Measurements from ENCODE around the gene GNL2.
"Not testable (repeated sequence)": the region's sequence is repeated elsewhere in the genome, so short reads cannot be mapped to it uniquely, and the experiment has no call there.

The GNL2 gene

DNA sequence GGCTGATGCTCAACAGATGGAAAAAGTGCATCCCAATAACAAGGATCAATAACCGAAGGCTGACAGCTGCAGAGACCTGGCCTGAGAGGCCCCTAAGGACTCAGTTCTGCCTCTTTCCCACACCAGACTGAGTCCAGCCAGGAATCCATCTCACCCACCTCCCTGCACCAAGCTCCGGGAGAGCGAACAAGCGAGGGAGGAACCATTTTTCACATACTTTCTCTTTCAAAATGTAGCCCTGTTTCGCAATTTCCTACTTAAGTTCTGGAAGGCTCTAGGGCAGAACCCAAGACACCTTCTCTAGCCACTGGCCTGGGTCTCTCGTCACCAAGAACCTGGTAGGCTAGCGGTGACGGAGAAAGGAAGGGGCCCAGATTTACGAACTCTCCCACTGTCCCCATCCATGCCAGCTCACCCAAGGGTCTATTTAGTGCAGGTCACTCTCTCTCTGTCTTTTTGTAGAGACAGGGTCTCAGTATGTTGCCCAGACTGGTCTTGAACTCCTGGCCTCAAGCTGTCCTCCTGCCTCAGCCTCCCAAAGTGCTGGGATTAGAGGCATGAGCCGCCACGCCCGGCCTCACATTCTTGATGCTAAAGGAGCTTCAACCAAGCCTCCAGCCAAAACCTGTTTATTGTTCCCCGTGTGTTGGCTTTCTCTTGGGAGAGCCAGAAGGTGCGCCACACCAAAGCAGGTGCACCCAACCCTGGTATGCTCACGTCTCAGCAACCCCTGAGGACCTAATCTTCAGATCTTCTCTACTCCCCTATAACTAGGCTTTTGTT is 10.9 kb upstream of the GNL2 start:
- no peak for DNase-seq (ENCODE audit: low read depth)

DNA sequence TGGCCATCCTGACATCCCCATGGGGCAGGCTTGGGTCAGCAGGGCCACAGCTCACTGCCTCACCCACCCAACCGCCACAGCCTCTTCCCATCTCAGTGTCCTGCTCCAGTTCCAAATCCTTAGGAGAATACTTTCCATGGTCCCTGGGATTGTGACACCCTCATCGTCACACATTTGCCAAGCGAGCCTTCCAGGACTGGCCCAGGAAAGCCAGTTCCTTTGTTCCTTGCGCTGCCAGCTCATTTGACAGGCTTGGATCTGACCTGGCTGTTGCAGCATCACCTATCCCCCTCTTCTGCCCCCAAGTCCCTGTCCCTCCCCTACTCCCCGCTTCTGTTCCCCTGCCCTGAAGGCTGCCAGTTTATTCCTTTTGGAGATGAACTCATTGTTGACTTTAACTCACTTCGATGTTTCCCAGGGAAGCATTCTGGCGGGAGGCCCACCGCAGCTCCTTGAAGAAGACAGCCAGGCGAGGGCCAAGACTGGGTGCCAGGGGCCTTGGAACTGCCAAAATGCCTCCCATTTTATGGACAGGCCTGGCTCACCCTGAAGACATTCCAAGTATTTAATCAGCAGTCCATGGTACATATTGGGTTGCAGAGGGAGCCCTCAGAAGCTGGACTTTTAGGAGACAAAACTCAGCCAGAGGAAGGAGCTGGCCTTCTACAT is 10.2 kb upstream of the GNL2 start:
- DNase-seq (ENCODE audit: low read depth), result no peak

DNA sequence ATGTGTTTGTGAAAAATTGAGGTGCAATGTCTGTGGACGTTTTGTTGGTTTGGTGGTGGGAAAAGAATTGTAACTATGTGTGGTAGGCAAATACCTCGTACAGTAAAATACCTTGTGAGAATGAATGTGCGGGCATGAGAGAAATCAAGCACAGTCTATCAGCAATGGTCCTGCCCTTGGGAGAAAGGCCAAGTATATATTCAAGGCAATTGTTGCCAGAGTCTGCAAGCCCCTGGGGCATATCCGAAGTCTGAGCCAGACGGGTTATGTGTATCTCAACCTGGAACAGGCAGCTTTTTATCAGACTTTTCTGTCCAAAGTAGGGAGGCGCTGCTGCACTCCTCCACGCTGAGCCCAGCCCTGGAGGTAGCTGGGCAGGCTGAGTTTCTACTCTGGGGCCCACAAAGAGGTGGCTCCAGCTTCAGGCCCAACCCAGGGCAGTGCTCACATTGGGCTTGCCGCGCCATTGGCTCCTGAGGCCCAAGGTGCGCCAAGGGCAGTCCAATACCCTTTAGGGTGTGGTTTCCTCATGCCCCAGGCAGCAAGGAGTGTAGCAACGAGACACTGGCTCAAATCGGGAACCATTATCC is 9.4 kb upstream of the GNL2 start:
- DNase-seq (ENCODE audit: low read depth), result no peak

DNA sequence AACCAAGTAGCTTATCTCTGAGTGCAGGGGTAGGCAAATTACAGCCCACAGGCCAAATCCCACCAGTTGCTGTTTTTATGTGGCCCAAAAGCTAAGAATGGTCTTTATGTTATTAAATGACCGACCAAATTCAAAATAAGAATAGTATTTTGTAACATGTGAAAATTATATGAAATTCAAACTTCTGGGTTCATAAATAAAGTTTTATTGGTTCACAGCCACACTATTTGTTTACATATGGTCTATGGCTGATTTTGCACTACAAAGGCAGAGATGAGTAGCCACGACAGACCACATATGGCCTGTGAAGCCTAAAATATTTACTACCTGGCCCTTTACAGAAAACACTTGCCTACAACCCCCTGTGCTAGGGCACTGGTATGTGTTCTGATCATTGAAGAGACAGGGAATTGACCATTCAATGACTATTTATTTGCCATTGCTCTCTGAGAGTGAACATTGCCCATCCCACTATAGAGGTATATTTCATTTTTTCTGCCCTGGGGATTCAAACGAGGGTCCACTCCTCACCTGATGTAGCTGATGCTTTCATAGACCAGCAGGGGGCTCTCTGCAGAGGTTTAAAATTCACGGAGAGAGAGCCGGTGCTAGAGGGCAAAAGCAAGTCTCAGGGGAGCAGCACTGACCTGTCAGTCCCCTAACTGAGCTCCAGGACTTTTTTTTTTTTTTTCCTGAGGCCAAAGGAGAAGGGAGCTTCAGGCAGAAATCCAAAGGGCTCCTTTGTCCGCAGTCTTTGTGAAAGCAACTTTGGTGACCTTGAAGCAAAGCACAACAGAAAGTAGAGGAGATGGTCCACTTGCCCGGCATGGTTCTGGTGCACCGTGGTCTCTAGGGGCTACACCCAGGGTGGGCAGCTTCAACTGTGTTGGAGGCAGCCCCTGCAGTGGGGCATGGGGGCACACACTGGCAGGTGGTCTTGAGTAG is 7.3 kb upstream of the GNL2 start:
- DNase-seq (ENCODE audit: low read depth), result no peak

DNA sequence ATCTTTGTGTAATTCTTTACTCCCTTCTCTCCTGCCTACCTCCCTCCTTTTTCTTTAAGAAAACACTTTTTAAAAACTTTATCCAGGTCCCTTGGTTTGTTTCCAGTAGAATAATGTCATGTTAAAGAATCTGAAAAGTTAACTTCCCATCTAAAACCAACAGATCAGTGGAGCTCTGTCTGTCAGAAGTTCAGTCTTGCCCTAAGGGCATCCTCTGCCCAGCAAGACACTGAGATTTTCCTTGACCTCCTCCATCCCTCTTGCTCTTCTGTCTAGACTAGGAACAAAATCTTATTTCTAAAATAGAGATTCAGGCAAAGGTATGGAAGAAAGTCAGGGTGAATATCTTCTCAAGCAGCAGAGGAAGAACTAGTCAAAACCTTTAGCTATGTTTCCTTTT is 5.7 kb upstream of the GNL2 start:
- DNase-seq (ENCODE audit: low read depth), result no peak

DNA sequence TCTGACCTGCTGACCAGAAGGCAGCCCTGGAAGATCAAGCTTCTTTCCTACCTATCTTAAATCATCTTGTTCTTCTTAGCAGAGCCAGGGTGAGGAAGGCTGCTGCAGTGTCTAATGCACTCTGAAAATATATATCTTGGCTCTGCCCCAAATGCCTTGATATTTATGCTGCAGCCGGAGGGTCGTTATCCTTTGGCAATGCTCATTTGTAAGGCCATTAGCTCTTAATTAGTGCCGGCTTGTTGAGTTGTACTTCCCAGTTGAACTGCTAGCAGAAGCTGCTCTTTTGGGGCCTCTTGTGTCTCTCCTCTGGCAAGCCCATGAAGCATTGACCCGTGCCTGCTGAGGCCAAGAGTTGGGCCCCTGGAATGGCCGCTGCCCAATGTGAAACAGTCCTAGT is 4.2 kb upstream of the GNL2 start:
- no peak for DNase-seq (ENCODE audit: low read depth)

DNA sequence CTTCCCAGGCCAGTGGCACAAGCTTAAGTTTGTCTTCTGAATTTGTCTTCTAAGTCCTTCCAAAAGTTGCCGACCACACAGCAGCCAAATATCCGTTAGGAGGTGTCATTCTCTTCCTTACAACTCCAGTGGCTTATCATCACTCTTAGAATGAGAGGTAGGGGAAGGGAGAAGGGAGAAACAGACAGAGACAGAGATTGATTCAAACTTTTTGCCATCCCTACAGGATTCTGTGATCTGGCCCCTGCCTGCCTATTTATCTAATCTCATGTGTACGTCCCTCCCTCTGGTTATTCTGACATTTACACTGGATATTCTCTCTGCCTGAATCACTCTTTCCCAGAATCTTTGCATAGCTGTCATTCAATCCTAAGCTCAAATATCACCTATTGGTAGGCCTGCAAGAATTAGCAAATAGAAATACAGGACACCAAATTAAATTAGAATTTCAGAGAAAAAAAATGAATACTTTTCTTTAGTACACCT is 488 bp upstream of the GNL2 start:
- DNase-seq (ENCODE audit: low read depth), result no peak

DNA sequence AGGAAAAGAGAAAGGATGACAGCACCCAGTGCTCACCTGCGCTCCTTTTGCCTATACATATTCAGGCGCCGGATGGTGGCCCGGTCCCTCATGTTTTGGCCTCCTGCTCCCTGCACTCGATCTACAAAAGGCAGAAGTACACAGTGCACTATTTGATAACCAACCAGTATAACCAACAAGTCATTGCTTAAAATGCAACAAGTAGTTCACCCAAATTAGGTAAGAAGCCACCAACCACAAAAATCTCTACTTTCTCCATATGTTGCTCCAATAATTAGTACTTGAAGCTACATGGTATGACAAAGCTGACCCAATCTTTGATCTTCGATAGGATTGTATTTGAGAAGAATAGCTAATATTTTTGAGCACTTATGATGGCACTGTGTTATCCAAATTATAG is 2.0 kb downstream of the GNL2 start:
- DNase-seq (ENCODE audit: low read depth), result no peak

DNA sequence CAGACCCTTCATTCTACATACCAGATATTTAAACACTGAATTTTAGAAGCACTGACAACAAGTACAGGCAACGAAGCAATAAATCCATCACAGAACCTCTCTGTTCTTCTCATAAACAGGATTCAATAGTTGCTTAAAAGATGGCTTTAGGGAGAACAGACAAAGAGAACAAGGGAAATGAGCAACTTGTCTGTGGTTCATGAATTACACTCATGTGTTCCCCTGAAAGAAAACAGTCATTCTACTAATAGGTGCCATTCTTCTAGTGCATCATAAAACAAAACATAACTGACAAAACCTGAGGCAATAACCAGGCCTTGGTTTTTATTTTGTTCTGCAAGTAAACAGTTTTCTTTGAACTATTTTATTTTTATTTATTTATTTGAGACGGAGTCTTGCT is 6.8 kb downstream of the GNL2 start:
- no peak for DNase-seq (ENCODE audit: low read depth)

DNA sequence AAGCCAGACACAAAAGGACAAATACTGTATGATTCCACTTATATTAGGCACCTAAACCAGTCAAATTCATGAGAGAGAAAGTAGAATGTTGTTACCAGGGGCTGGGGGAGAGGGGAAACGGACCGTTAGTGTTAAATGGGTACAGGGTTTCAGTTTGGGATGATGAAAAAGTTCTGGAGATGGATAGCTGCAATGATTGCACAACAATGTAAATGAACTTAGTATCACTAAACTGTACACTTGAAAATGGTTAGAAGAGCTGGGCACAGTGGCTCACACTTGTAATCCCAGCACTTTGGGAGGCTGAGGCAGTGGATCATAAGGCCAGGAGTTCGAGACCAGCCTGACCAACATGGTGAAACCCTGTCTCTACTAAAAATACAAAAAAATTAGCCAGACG is 11.2 kb downstream of the GNL2 start:
- not testable (repeated sequence) for DNase-seq (ENCODE audit: low read depth)

DNA sequence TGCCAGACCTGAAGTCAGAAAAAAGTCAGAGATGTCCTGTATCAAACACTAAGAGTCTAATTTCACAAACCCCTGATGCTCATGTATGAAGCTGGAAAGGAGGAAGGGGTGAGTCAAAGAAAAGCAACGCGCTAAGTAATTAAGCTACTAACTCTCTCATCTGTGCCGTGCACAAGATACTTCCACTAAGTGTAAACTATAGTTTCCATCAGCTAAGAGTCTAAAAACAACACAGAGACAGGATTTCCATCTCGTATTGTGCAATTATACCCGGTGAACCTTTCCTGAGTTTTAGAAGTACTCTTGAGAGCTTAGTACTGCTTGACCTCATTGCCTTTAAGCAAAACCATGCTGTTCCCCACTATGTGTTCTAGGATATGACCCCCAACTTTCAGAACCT is 20.0 kb downstream of the GNL2 start:
- DNase-seq (ENCODE audit: low read depth), result peak; percentile 36

DNA sequence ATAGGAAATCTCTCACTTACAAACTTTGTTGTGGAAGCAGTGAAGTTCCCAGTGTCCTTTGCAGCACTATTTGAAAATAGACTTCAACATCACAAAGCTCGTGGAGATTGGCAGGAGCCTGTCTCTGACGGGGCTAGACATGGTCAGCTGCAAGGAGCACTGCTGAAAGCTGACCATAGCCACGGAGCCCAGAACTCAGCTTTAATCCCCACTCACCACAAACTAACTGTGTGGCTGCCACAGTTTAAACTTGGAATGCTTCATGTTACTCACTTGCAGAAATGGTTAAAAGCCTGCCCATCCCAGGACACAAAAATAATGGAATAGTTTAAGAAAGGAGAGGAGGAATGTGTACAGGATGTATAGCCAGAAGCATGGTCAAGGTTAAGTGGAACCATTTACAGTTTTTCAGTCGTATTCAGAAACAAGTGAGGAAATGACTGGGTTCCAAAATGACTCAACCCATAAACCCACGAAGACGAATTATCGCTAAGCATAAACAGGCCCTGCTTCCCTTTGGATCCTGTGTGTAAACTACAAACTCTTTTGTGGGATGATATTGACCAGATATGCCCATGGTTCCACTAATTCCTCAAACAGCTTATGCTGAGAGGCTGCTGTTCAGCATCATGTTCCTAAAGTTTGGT is 20.8 kb downstream of the GNL2 start:
- DNase-seq (ENCODE audit: low read depth), result peak; percentile 55

DNA sequence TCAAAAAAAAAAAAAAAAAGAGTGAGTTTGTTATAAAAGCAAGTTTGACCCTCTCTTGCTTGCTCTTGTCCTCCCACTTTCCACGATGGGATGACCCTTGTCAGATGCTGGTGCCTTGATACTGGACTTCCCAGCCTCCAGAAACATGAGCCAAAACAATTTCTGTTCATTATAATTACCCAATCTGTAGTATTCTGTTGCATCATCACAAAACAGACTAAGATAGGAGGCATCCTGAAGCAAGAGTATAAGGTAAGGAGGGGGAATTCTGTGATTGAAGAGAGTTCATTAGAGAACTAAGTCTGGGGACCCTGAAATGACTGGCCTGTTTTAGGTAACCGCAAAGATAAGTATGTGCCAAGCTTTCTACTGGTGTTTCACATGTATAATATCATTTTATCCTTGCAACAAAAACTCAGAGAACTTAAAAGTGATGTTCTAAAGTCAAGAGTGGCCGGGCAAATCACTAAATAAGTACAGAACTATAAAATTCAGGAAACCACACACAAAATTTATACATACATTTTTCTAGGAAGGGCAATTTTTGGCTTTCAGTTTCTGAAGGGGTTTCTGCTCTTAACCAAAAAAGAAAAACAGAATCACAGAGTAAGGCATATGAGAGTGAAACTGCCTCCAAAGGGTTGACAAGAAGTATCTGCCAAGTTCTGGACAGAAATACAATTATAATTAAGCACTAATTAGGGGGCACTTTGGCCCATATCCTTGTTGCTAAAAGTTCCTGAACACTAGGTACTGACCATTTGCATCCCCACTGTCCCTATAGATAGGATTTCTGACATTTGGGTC is 25.0 kb downstream of the GNL2 start:
- DNase-seq (ENCODE audit: low read depth), result no peak

DNA sequence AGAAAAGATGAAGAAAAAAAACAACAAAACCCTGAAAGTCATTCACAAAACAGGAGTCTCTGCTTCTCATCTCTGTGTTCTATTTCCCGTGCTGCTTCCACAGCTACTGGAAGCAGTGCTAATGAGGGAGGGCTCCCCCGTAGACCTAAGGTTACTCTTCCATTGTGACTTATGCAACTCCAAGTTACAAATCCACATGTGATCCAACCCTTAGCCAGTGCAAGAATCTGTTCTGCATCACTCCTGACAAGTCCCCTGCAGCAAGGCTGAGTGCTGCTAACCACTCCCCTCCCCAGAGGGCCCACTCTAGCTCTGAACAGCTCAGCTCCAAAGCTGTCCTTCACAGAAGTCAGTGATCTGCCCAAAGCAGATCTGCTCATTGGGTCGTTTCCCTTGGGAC is 28.7 kb downstream of the GNL2 start:
- no peak for DNase-seq (ENCODE audit: low read depth)

DNA sequence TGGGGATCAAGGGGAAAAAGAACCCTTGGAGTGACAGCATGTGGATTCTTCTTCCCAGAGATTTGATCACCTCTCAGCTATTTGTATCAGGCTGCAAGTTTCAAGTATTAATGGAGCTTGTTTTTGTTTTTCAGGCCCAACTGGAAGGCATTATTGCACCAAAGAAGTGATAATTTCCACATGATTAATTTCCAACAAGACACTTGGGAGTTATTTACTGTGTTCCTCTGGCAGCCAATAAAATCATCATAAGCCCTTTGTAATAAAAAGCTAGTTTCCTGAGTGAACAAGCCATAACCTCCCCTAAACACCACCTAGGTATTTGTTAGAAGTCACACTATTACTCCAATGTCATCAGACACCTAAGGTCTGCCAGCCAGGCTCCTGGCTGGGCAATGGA is 30.8 kb downstream of the GNL2 start:
- DNase-seq (ENCODE audit: low read depth), result no peak

DNA sequence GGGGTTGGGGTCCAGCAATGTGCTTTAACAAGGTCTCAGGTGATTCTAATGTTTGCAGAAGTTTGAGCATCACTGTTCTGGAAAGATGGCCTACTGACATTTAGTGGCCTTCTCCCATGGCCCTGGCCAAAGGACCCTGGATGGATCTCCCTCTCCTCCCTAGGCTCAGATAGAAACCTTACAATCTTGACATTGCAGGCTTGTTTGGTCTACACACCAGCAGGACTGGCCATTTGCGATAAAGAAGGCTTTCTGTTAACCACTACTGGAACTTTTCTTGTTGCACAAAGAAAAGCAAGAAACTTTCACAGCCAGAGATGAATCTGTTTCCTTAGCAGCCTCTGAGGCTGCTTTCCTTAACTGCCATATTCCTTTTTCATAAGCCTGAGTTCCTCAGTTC is 32.8 kb downstream of the GNL2 start:
- no peak for DNase-seq (ENCODE audit: low read depth)

DNA sequence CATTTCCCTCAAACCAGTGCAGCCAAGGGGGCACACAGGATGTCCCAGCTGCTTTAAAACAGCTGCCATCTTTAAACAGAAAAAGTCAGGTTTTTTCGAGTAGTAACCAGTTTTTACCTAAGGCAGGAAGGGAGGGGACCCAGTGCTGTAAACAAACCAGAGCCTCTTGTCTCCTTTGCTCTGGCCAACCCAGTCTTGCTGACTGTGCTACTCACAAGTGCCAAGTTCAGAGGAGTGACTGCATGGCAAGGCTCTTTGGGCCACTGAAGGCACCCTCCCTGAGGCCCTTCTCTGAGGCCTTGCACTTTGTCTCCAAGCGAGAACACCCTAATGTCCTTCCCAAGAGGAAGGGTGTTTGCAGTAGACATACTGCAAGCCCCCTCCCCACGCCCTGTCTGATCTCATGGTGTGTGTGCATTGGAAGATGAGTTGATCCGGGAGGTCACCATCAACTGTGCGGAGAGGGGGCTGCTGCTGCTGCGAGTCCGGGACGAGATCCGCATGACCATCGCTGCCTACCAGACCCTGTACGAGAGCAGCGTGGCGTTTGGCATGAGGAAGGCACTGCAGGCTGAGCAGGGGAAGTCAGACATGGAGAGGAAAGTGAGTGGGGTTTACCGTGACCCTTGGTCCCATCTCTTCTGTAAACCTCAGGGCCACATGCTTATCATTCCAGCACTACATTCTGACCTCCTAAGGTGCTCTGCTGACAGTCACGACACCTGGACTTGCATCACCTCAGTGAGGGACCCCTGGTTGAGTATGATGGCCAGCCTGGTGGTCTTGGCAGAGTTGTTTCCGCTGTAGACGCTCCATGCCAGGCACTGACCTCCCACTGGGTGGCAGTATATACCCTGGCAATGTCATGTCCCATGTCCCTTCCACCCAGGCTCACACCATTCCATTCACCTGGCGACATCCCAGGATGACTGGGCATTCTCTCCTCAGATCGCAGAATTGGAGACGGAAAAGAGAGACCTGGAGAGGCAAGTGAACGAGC is 34.3 kb downstream of the GNL2 start:
- no peak for DNase-seq (ENCODE audit: low read depth)

DNA sequence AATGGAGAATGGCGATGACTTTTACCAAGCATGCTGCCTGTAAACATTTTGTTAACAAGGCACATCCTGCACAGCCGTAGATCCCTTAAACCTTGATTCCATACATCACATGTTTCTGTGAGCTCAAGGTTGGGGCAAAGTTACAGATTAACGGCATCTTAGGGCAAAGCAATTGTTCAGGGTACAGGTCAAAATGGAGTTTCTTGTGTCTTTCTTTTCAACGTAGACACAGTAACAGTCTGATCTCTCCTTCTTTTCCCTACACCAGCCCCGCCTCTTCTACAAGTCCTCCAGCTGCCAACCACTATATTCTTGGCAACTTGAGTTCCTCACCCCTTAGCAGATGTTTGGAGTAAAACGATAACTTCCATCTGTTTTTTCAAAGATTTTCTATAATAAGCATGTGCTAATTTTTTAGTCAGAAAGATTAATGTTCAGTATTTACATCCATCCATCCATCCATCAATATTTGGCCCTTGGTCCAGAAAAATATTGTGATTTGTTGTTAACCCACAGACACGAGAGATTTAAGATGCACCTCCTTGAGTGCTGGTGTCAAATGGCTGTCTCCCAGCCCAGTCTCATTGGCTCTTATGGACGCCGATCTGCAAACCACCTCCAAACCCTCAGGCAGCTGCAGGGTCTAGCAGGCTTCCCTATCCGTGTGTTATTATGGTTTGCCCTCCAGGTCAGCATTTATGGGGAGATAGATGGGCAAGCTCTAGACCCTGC is 35.2 kb downstream of the GNL2 start:
- DNase-seq (ENCODE audit: low read depth), result no peak

DNA sequence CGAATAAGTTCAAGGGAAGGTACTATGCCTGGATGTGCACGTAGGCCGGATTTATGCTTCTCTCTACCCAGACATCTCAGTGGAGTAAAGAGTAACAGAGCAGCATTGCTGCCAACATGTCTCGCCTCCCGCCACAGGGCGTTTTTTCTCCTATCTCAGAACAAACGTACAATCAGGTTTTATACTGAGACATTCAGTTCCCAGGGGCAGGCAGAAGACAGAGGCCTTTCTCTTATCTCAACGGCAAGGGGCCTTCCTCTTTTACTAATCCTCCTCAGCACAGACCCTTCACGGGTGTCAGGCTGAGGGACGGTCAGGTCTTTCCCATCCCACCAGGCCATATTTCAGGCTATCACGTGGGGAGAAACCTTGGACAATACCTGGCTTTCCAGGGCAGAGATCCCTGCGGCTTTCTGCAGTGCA is 35.8 kb downstream of the GNL2 start:
- not testable (repeated sequence) for DNase-seq (ENCODE audit: low read depth)

Data from fibroblast of the conjunctiva (primary cell).